NCI-H2029 (cell line): Measurements from ENCODE around the gene ALX4.

ENCODE experiments used
- DNase-seq: peaks from one replicate; lab custom pipeline; 2025; lab: John Stamatoyannopoulos, UW

The ALX4 gene

DNA sequence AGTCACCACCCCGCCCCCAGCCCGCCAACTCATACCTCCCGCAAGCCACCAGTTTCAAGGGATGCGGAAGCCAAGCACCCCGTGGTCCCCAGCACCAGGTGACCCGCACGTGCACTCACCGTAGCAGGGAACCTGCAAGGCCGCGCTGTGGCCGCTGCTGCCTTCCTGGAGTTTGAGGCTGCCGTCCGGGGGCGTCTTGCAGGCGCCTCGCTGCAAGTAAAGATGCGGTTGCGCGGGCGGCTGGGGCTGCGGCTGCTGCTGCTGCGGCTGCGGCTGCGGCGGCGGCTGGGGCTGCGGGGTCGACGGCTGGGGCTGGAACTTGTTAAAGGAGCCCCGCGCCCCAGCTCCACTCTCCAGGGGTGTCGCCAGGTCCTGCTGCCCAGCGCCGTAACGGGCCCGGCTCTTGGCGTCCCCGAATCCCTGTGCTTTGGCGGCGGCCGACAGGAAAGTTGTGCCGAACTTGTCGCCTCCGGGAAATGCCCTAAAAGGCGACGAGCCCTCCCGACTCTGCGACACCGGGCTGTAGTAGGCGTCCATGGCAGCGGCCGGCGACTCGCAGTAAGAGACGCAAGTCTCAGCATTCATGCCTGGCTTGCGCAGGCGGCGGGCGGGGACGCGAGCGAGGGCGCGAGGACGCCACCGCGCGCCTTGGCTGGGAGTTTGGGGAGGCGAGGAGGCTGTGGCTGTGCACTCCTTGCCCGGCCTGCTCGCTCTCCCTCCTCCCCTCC lies at the start of gene ALX4:
TSS of gene ALX4 (minus strand) at position 662 of the 728 bp plus-strand sequence. CDS start at position 585, 77 bp downstream.
- no peak for DNase-seq

DNA sequence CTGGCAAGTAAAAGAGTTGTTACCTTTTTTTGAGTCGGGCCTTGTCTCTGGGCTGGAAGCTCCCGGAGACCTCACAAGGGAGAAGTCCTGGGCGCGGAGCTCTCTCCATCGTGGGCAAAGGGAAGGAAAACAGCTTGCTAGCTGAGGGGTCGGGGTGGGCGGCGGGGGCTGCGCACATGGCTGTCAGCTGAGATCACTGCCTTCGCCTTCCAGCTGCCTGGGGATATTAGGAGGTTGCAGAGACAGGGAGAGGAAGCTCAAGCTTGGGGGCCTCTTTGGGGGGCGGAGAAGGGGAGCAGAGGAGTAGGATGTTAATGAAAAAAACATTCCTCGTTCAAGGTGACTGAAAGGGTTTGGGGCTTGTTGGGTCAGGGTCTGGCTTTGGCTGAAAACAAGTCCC lies 49.2 kb upstream of the ALX4 start:
- no peak for DNase-seq

DNA sequence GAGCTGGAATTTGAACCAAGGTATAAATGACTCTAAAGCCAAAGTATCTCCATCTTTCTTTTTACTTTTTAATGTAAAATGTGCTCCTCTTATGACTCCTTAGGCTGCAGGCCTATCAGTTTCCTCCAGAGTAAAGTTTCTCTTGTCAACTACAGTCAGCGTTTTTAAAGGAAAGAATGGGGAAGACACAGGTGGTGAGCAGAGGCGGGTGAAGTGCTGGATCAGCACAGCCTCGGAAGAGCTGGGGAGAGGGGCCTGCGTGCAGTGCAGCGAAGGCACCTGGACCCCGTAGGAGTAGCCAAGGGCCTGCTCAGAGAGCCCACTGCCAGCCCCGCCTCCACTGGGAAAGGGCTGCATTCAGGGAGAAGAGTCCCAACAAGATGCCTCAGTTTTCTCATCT lies 48.8 kb upstream of the ALX4 start:
- DNase-seq: no peak

DNA sequence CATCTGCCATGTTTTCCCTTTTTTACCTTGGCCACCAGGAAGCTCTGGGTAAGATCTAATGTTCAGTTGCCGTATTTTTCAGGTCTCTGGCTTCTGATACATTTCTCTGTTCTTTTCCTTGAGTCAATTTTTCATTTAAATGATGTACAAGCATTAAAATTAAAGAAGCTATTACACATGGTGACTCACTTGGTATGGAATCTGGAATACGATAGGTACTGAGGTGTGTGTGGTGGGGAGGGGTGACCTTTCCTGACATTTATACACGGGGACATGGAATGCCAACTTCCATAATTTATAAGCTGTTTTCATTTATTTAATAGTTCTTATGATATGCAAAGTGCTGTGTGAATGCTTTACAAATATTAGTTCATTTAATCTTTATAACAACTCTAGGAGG lies 47.8 kb upstream of the ALX4 start:
- no peak for DNase-seq

DNA sequence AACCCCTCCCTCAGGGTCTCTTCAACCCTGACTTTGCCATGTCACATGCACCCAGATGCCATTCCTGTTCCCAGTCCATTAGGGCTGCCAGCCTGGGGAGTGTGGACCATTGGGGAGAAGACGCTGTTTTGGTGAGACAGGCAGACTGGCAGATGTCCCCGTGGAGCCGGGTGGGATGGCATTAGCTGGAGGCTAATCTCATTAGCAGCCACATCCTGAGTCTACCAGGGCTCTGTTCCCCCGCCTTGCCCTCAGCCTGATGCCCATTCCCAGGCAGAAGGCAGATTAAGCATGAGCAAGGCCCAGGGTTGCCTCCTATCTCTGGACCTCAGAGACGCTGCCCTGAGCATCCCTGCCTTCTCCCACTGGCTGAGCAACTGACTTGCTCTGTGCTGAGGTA lies 46.4 kb upstream of the ALX4 start:
- DNase-seq: no peak

DNA sequence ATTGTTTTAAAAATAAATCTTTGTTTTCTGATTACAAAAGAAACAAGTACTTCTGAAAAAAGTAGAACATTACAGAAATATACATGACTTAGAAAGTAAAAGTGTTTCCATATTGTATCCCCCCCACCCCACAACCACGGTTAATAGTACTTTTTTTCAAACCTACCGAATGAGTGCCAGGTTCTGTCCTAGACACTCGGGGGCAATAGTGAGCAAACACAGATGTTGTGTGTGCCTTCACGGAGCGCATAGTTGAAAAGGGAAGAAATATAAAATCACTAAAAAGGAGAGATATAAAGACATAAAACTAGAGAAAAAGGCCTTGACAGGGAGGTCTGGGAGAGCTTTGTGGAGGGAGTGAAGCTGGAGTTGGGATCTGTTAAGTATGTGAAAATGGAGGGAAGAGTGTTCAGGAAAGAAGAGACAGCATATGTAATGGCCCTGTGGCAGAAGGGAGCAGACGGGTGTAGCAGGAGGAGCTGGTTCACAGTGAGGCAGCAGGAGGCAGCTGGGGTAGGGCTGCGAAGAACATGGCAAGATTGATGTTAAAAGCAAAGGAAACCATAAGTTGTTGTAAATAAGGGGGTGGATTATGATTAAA lies 42.1 kb upstream of the ALX4 start:
- DNase-seq: no peak

DNA sequence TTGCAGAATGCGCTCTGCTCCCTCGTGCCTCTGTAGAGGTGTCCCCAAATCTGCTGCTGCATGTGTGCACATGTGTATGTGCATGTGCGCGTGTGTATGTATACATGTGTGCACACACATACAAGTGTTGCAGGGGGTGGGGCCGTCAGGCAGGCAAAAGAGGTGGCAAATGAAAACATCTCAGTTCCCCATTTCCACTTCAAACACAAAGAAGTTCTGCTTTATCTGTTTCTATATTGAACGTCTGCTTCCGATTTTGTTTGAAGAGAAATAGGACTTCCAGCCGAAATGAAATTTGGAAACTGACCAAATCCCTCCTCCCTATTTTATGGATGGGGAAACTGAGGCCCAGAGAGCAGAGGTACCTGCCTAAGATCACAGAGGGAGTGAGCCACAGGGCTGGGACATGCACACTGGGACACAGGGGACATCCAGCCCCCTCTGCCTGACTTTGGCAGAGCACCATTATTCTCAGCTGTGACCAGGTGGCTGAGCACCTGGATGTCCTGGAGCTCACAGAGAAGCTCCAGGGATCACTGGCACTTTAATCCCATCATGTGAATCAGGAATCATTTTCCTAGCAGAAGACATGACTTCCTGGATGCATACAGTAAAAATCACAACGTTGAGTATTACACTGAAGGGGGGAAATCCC lies 41.2 kb upstream of the ALX4 start:
- DNase-seq: no peak

DNA sequence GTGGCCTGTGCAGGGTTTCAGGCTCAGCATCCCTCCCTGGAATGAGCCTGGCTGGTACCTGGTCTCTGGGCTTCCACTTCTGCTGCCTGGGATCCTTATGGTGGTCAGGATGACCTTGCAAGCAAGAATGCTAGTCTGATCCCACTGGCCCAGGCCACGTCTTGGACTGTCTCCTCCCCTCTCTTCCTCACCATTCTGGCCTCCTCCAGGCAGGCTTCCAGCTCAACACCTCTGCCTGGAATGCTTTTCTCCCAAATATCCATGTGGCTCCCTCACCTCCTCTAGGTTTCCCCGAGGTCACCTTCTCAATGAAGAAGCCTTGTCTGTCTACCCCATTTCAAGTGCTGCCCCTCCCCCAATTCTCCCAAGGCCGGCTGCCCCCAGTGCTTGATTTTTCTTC lies 39.4 kb upstream of the ALX4 start:
- no peak for DNase-seq

DNA sequence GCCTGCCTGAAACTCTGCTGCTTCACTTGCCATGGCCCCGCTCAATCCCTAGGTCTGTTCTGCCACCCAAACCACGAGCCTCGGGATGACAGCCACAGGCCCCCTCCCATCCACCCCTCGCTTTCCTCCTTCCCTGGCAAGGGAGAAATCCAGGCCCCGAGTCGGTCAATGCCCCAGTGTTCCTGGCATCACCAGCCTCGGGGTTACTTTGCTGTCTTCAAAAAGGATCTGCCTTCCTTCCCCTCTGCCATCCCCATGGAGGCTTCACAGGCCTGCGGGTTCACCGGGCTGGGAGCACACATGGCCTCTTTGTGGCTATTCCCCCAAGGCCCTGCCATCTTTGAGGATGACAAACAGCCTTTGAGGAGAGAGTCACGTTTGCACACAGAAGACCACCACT lies 38.8 kb upstream of the ALX4 start:
- no peak for DNase-seq

DNA sequence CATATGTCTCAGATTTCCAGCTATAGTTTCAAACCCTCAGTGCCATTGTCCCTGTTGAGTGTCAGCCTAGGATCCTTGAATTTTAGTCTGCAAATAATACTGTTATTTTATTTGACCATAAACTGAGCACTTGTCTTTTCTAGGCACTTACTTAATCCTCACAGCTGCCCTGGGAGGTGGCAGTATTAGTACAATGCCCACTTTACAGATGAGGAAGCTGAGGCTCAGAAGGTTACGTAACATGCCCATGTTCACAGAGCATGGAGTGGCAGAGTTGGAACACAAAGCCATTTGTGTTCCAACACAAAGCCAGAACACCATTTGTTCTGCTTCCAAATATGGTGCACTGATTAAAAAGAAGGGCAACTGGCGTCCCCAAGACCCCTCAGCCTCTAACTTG lies 38.2 kb upstream of the ALX4 start:
- DNase-seq: no peak

DNA sequence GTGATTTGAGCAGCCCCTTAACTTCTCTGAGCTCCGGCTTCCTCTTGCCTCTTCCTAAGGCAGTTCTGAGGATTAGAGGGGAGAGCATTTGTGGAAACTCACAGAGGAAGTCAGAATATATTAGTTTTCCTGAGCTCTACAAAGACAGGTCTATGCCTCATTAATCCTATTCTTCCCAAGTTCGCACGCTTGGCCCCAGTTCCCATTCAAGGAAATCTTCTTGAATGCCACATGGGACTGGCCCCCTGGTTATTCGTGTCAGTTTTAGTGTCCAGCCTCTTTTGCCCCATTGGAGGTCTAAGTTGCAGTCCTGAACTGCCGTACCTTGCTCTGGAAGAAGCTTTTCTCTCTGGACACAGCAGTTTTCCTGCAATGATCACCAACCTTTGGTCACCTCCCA lies 37.6 kb upstream of the ALX4 start:
- DNase-seq: no peak

DNA sequence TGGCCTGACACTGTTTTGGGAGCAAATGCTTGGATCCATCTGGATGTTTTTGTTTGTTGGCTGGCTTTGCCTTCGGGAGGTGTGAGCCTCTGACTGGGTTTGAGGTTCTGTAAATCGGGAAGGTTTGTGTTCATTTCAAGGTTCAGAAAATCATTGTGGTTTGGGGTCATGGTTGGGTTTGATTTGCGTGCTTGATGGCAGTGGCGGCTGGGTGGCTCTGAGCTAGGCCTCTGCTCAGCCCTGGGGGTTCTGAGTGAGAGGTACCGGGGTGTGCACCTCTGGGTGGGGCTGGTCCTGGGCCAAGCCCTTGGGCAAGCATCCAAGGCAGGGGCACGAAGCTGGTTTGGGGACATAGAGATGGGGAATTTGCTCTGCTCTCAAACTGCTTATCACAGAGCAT lies 37.0 kb upstream of the ALX4 start:
- no peak for DNase-seq

DNA sequence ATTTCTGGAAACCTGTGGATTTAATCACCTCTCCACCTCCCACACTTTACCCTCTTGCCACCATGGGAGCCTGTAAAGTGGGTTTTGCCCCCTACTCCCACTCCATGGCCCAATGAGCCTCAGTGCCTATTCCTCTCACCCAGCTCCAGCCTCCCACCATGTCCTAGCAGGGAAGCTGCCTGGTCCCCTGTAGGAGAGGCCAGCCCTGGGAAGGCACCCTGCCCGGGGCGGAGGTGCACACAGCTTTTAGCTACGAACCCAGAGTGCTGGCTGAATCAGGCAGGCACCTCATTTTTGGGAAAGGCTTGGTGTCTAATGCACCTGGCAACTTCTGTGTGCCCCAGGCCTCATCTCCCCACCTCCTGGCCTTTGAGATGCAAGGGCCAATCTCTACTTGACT lies 35.8 kb upstream of the ALX4 start:
- DNase-seq: no peak

DNA sequence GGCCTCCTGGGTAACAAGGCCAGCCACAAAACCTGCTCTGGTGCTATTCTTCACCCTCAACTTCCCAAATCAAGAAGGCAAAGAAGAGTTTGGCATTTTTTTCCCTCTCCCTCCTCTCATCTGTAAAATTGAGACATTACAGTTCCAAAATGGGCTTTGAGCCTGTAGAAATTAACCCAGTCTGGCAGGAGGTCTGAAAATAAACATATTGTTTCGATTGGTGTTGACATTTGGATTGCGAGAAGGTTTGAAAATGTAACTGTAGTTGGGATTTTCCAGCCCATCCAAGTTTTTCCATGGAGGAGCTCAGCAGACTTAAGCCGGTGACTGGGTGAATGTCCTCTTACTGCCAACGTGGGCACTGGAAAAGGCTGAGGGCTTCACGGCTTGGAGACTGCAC lies 35.0 kb upstream of the ALX4 start:
- no peak for DNase-seq

DNA sequence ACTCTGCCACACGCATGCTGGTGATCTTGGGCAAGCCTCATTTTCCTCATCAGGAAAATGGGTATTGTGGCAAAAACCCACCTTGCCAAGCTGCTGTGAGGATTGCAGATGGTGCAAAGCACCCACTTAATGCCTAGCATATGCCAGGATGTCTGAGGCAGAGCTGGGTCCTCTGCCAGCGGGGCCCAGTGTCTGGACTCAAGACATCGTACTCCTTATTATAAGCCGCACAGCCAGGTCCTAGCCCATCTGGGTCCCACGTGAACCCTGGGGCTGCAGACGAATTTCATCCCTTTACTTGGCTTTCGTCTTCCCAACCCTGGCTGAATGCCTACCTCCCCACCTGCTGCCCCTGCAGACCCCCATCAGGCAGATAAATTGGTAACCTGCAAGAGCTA lies 34.5 kb upstream of the ALX4 start:
- no peak for DNase-seq

DNA sequence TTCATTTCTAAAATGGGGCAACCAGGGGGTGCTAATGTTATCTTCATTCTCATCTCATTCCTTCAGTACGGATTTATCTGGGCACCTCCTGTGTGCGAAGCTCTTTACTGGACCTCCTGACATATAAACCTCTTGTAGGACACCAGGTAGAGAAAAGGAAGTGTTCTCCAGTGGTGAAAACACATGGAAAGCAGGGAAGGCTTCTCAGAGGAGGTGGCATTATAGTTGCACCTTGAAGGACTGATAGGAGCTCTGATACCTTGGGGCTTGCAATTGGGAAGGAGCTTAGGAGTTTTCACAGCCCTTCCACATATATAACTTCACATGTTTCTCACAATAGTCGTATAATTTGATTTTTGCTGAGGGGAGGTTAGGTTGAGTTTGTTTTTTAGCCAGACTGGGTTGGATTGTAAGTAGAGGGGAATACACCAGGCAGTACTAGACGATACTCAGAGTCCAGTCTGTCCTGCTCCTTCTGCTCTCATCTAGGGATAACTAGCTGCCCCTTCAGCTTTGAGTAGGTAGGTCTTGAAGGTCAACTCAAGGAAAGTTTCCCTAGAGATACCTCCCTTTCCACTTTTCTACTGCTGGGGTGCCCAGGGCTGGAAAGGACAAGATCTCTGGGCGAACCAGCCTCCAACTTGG lies 34.0 kb upstream of the ALX4 start:
- no peak for DNase-seq

DNA sequence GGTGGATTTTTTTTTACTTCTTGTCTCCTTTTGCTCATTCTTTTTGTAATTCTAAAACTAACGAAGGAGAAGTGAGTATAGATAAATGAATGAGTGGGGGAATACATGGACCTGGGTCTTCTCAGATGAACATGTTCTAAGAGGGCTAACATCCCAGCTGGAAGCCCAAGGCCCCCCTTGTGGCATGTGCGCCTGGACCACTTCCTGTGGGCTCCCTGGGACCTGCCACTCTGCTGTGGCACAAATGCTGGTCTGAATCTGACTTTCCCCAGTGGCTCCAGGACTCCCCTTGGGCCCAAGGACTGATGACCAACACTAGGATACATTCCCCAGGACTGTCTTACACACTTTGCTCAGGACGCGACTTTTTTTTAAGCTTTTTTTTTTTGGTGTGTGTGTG lies 32.7 kb upstream of the ALX4 start:
- DNase-seq: no peak

DNA sequence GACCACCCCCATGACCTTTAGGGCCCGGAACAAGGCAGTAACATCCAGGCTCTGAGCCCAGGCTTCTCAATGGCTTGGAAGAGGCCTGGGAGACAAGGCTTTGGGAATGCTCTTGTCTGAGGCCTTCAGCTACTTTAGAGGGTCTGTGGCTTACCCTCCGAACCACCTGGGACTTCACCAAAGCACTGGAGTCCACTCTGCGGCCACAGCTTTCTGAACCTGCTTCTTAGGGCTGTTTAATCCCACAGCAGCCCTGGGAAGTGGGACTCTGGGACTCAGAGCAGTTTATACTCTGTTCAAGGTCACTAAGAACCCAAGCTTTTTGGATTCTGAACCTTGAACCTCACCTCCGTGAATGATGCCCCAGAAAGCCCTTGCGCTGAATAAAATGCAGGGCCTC lies 30.7 kb upstream of the ALX4 start:
- DNase-seq: no peak

DNA sequence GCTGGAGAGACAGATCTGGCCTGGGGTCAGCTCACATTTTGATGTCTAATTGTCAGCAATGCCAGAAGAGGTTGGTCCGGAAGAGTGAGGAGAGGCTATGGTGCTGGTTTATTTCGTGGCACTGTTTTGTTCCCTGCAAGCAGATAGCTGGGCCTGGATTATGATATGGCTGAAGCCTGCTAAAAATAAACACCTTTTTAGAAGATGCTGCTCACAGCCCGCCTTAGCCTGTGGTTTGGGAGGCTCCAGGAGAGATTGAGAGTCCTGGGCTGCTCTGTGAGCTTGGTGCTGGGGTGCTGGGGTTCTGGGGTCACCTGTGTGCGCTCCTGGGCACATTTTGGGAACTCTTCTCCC lies 29.6 kb upstream of the ALX4 start:
- no peak for DNase-seq

DNA sequence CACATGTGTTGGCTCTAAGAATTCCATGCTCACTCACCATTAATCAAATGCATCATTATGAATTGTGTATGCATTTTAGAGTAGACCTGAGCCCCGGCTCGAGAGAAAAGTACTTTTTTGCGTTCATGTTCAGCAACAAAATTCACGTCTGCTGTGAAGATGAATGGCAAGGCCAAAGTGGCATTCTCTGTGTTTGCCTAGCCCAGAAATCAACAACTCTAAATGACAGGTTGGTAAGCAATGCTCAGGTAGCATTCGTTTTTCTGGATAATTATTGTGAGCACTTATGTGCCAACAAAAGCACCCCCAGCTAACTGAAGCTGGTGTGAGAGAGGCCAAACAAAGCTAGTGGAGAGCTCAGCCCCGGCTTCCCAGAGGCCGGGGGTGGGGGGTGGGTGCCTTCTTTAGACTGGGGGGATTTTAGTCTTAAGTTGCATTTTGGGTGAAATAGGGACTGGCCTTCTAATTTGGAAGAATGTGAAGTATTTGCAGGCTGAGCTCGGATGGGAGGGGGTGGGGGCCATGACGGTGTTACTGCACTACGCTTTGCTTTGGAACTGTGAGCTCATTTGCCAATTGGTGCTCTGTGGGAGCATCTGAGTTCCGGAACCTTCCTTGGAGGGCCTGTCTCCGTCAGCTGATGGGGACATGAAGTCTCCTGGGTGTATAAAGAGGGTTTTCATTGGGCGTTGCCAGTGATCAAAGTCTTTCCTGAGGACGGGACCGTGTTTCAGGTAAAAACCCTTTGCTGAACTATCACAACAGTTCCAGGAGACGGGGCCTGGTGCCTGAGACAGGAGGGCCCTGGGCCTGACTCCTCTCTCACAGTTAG lies 29.0 kb upstream of the ALX4 start:
- no peak for DNase-seq

DNA sequence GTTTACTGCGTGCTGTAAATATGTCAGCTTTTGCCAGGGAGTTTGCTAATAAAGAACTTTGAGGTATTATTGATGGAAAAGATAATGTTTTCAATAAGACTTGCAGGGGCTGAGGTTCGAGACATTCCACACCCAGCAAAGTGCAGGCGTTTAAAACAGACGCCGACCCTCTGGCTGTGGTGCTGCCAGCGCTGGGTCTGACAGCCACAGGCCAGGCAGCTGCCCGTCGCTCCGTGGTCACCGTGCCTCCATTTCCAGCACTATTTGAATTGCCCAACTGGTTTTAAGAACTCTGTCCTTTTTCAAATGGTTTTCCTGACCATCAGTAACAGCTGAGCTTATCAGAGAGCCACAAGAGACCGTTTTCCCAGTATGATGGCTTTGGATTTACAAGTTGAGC lies 28.1 kb upstream of the ALX4 start:
- DNase-seq: no peak

DNA sequence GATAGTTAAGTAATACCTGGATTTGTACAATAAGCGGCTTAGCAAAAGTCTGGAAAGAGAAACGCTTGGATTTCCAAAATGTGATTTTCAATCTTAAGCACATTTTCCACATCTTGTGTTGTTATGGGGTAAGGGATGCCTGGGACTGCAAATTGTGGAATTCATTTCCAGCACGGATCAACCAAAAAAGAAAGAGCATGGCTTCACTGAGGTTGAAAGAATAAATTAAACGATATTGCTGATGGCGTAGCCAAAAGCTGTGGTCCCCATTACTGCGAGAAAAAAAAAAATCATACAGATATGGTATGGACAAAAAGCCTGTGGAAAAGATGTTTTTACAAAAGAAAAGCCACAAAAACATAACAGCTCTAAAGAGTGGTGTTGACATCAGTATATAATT lies 26.0 kb upstream of the ALX4 start:
- no peak for DNase-seq
